HepG2 (cell line): ENCODE measurements around the gene FAM83C. TPM values are rescaled to one million over a fixed set of nuclear protein-coding genes. Genes with fewer than 3 reads are reported as not detected.

Source experiments
- FLYWCH1 ChIP-seq: sonication (generic); formaldehyde crosslinking; IDR thresholded peaks from 2 replicates; pipeline ENCODE4 v1.8.1; 2023; ENCODE audit warnings: mild to moderate bottlenecking, missing genetic modification reagents
- HOXA7 ChIP-seq: sonication (generic); formaldehyde crosslinking; IDR thresholded peaks from 2 replicates; pipeline ENCODE4 v1.8.1; 2022; ENCODE audit warnings: mild to moderate bottlenecking, missing genetic modification reagents, moderate library complexity
- ONECUT2 ChIP-seq: sonication (generic); formaldehyde crosslinking; IDR thresholded peaks from 2 replicates; pipeline ENCODE4 v1.4.0; 2020; ENCODE audit warnings: missing genetic modification reagents
- PATZ1 ChIP-seq: sonication (generic); formaldehyde crosslinking; IDR thresholded peaks from 2 replicates; pipeline ENCODE4 v1.4.0; 2020; ENCODE audit warnings: missing genetic modification reagents
- PHF20 ChIP-seq: sonication (generic); formaldehyde crosslinking; IDR thresholded peaks from 2 replicates; pipeline ENCODE4 v1.5.0; 2020; ENCODE audit warnings: mild to moderate bottlenecking, missing genetic modification reagents
- SMAD1 ChIP-seq: sonication (generic); formaldehyde crosslinking; IDR thresholded peaks from 2 replicates; pipeline ENCODE4 v1.4.0; 2020; ENCODE audit warnings: missing genetic modification reagents, low read depth, mild to moderate bottlenecking, borderline replicate concordance
- THAP7 ChIP-seq: sonication (generic); formaldehyde crosslinking; IDR thresholded peaks from 2 replicates; pipeline ENCODE4 v1.8.1; 2023; ENCODE audit warnings: mild to moderate bottlenecking, missing genetic modification reagents
- ZBTB7B ChIP-seq: sonication (generic); formaldehyde crosslinking; IDR thresholded peaks from 2 replicates; pipeline ENCODE4 v1.4.0; 2020; ENCODE audit warnings: missing genetic modification reagents
- ZNF567 ChIP-seq: sonication (generic); formaldehyde crosslinking; IDR thresholded peaks from 2 replicates; pipeline ENCODE4 v1.8.1; 2023; ENCODE audit warnings: mild to moderate bottlenecking, missing genetic modification reagents, borderline replicate concordance
- ZNF646 ChIP-seq: sonication (generic); formaldehyde crosslinking; IDR thresholded peaks from 2 replicates; pipeline ENCODE4 v1.9.0; 2021; ENCODE audit warnings: mild to moderate bottlenecking, missing genetic modification reagents
- ZNF800 ChIP-seq: sonication (generic); formaldehyde crosslinking; IDR thresholded peaks from 2 replicates; pipeline ENCODE4 v1.4.0; 2020; ENCODE audit warnings: missing genetic modification reagents
- polyA plus RNA-seq, 8 experiments: library from polyadenylated mRNA; depleted of rRNA in 3 of 8; stranded (reverse) in 7 of 8; unstranded in 1 of 8; fragments of >200 nt; fragmentation: Illumina TruSeq in 4 of 8; extraction: Trizol in 4 of 8; gene quantifications; 2 replicates each; pipeline versions ENCODE4 v1.2.1 to v1.2.3, GENCODE V29; 2011 to 2016; ENCODE audit warnings: low read depth in 4 of 8, missing spikeins in 1 of 8, mixed read lengths in 1 of 8; ENCODE audit not compliant: insufficient read depth in 1 of 8
- total RNA-seq, 5 experiments: library from RNA; depleted of rRNA; stranded (reverse); fragments of >200 nt; fragmentation: Illumina TruSeq; extraction: Trizol; gene quantifications; 2 replicates each; pipeline ENCODE4 v1.2.3, GENCODE V29; 2016; ENCODE audit warnings: low read depth in 1 of 5
- TF ChIP-seq, protein P1 (sequence below): sonication (generic); formaldehyde crosslinking; IDR thresholded peaks from 2 replicates; pipeline ENCODE4 v1.5.0; 2020; ENCODE audit warnings: mild to moderate bottlenecking, missing genetic modification reagents

FAM83C gene
- total and polyA plus RNA-seq, 2 of the 13 experiments (the other 11 are each of a cell fraction or from before 2014, with no cell fraction given): 0.04 TPM; not detected in 1

DNA sequence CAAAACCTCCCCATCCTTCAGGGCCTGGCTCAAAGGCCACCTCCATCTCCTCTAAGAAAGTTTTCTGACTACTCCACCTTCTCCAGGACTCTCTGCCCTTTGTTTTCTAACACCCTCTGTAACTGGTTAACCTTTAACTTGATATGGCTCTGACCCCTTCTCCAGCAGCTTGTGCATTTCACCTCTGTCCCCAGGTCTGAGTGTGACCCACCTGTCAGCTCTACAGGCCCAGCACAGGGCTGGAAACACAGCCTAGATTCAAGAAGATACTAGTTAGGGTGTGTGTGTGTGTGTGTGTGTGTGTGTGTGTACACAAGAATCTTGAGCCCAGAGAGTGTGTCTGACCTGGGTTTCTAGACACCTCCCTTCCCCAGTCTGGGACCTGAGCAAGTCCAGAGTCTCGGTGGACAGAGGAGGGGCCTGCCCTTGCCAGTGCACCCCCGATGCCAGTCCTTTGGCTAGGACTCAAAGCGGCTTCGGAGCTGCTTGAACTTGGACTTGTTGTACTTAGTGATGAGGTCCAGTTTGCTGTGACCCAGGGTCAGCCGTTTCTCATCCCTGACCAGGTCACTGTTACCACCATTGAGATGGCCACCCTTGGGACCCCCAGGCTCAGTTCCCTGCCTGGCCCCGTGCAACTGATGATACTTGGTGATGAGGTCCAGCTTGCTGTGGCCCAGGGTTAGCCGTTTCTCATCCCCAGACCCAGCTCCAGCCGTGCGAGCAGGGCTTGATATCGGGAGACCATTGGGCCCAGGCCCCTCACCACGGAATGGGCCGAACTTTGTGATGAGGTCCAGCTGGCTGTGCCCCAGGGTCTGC, 5.9 kb downstream of the FAM83C start (continued):
- TF ChIP-seq HOXA7 (CRISPR knock-in tag) (no peak), FLYWCH1 (CRISPR knock-in tag) (no peak), ZNF646 (CRISPR knock-in tag) (peak; percentile 70; the same call in 1 of the 2 replicates), SMAD1 (CRISPR knock-in tag) (0 out of 2 replicates have a peak, but pooled peaks have one; percentile 30), THAP7 (CRISPR knock-in tag) (peak; percentile 42; the same call in 1 of the 2 replicates), PATZ1 (CRISPR knock-in tag) (peak; percentile 64), ONECUT2 (CRISPR knock-in tag) (no peak), ZNF800 (CRISPR knock-in tag) (0 out of 2 replicates have a peak, but pooled peaks have one; percentile 19), ZBTB7B (peak; percentile 83), PHF20 (CRISPR knock-in tag) (peak; percentile 28; the same call in 1 of the 2 replicates), ZNF567 (no peak; the same call in 1 of the 2 replicates)
- TF ChIP-seq, protein P1, sequence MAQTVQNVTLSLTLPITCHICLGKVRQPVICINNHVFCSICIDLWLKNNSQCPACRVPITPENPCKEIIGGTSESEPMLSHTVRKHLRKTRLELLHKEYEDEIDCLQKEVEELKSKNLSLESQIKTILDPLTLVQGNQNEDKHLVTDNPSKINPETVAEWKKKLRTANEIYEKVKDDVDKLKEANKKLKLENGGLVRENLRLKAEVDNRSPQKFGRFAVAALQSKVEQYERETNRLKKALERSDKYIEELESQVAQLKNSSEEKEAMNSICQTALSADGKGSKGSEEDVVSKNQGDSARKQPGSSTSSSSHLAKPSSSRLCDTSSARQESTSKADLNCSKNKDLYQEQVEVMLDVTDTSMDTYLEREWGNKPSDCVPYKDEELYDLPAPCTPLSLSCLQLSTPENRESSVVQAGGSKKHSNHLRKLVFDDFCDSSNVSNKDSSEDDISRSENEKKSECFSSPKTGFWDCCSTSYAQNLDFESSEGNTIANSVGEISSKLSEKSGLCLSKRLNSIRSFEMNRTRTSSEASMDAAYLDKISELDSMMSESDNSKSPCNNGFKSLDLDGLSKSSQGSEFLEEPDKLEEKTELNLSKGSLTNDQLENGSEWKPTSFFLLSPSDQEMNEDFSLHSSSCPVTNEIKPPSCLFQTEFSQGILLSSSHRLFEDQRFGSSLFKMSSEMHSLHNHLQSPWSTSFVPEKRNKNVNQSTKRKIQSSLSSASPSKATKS (CRISPR knock-in tag): no peak
